OCI-LY1 (cell line): ENCODE measurements around the gene MICU1.

Source experiments
- H2AFZ ChIP-seq: fragments of 200-600 bp; sonication (generic), shearing (Covaris generic); 2 replicates; pipeline ENCODE4 v1.6.0; 2014; ENCODE audit warnings: antibody characterized with exemption, mild to moderate bottlenecking, low read length
- H3F3A ChIP-seq: fragments of 200-600 bp; sonication (generic), shearing (Covaris generic); 2 replicates; pipeline ENCODE4 v1.6.0; 2014; ENCODE audit warnings: mild to moderate bottlenecking, antibody characterized with exemption, low read length, moderate library complexity; ENCODE audit not compliant: insufficient read depth
- H3K27ac ChIP-seq: fragments of 200-600 bp; sonication (generic); 2 replicates; pipeline ENCODE4 v1.5.1; 2014; ENCODE audit warnings: low read length, mixed run types, mild to moderate bottlenecking, low read depth; ENCODE audit not compliant: poor library complexity, severe bottlenecking
- H3K27me3 ChIP-seq: fragments of 200-600 bp; sonication (generic); 2 replicates; pipeline ENCODE4 v1.6.0; 2014; ENCODE audit warnings: antibody characterized with exemption, mild to moderate bottlenecking, low read length, moderate library complexity; ENCODE audit not compliant: insufficient read depth
- H3K36me3 ChIP-seq: fragments of 200-600 bp; sonication (generic); 2 replicates; pipeline ENCODE4 v1.6.1; 2014; ENCODE audit warnings: mild to moderate bottlenecking, antibody characterized with exemption, low read length, moderate library complexity, mixed read lengths; ENCODE audit not compliant: insufficient read depth
- H3K4me1 ChIP-seq: fragments of 200-600 bp; sonication (generic); 2 replicates; pipeline ENCODE4 v1.5.1; 2014; ENCODE audit warnings: mild to moderate bottlenecking, low read length, moderate library complexity; ENCODE audit not compliant: insufficient read depth, severe bottlenecking
- H3K4me2 ChIP-seq: fragments of 200-600 bp; sonication (generic), shearing (Covaris generic); 2 replicates; pipeline ENCODE4 v1.6.1; 2014; ENCODE audit warnings: low read length
- H3K4me3 ChIP-seq: fragments of 200-600 bp; sonication (generic); 2 replicates; pipeline ENCODE4 v1.5.1; 2014; ENCODE audit warnings: low read length, low read depth, mild to moderate bottlenecking, mixed read lengths; ENCODE audit not compliant: poor library complexity, severe bottlenecking
- H3K79me2 ChIP-seq: fragments of 200-600 bp; shearing (Covaris generic); 2 replicates; pipeline ENCODE4 v1.6.1; 2016; ENCODE audit warnings: mixed run types, low read length, mixed read lengths; ENCODE audit not compliant: insufficient read depth
- H3K9ac ChIP-seq: fragments of 200-600 bp; sonication (generic), shearing (Covaris generic); 2 replicates; pipeline ENCODE4 v1.6.1; 2014; ENCODE audit warnings: mild to moderate bottlenecking, low read length, mixed read lengths
- H3K9me2 ChIP-seq: fragments of 200-600 bp; sonication (generic), shearing (Covaris generic); 2 replicates; pipeline ENCODE4 v1.6.1; 2014; ENCODE audit warnings: low read depth, mild to moderate bottlenecking, low read length, mixed read lengths
- H3K9me3 ChIP-seq: fragments of 200-600 bp; shearing (Covaris generic); 2 replicates; pipeline ENCODE4 v1.6.1; 2014; ENCODE audit warnings: low read length, mixed read lengths
- H4K20me1 ChIP-seq: fragments of 200-600 bp; sonication (generic), shearing (Covaris generic); 2 replicates; pipeline ENCODE4 v1.6.0; 2016; ENCODE audit warnings: mild to moderate bottlenecking, low read length; ENCODE audit not compliant: insufficient read depth
- EZH2 ChIP-seq: fragments of 200-600 bp; sonication (generic), shearing (Covaris generic); IDR thresholded peaks from 2 replicates; pipeline ENCODE4 v1.8.0; 2017; ENCODE audit warnings: borderline replicate concordance, mixed run types, mild to moderate bottlenecking, antibody characterized with exemption, low read length, moderate library complexity, mixed read lengths
- TF ChIP-seq, protein P1 (sequence below): fragments of 200-600 bp; sonication (generic), shearing (Covaris generic); IDR thresholded peaks from 2 replicates; pipeline ENCODE4 v1.5.1; 2017; ENCODE audit warnings: mild to moderate bottlenecking, antibody characterized with exemption, low read length, moderate library complexity, mixed read lengths

Gene MICU1

GRCh38 chr10:72375173-72375572 lies 250.7 kb downstream of the MICU1 start:
- H3K36me3 ChIP-seq: no peaks in the 10 kb centered on the region
- H2AFZ ChIP-seq: no peak overlapping the region
- no peak overlapping the region for H3K27ac ChIP-seq
- H3K4me3 ChIP-seq: no peak overlapping the region
- H3K9me3 ChIP-seq: no peaks in the 10 kb centered on the region
- H3K27me3 ChIP-seq: no peaks in the 10 kb centered on the region
- no peaks in the 10 kb centered on the region for H3F3A ChIP-seq
- no peaks in the 10 kb centered on the region for H4K20me1 ChIP-seq
- no peaks in the 10 kb centered on the region for H3K9me2 ChIP-seq
- no peak overlapping the region for H3K9ac ChIP-seq
- no peaks in the 10 kb centered on the region for H3K79me2 ChIP-seq
- H3K4me2 ChIP-seq: no peak overlapping the region
- H3K4me1 ChIP-seq: no peaks in the 10 kb centered on the region
- no peak for TF ChIP-seq EZH2

DNA sequence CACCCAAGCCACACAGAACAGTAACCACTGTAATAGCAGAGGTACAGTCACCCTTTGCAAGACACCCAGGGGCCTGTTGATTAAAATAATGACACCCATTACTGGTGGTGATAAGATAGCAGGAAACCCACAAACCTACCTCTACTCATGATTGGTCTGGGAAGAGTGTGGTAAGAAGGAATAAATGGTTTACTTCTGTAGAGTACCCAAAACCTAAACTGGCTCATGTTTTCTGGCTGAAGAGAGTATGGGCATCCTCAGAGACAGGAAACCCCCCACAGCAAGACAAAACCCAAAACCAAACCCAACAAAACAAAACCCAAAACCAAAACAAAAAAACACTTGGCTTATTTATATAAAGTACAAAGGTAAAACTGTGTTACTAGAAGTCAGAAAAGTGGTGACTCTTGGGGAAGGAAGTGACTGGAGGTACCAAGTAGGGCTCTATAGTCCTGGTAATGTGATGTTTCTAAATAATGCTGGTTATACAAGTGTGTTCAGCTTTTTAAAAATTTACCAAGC lies 255.6 kb downstream of the MICU1 start:
- Histone ChIP-seq H3K9ac (no peak overlapping the region), H3K36me3 (no peaks in the 10 kb centered on the region; the same call in 1 of the 2 replicates), H3K27me3 (no peaks in the 10 kb centered on the region), H2AFZ (no peak overlapping the region), H3K27ac (no peak overlapping the region), H3K4me1 (no peaks in the 10 kb centered on the region), H3K79me2 (no peaks in the 10 kb centered on the region), H3K4me2 (no peak overlapping the region), H3K9me2 (no peaks in the 10 kb centered on the region), H3F3A (no peaks in the 10 kb centered on the region), H3K9me3 (no peaks in the 10 kb centered on the region), H3K4me3 (no peak overlapping the region), H4K20me1 (no peaks in the 10 kb centered on the region)
- TF ChIP-seq, protein P1, sequence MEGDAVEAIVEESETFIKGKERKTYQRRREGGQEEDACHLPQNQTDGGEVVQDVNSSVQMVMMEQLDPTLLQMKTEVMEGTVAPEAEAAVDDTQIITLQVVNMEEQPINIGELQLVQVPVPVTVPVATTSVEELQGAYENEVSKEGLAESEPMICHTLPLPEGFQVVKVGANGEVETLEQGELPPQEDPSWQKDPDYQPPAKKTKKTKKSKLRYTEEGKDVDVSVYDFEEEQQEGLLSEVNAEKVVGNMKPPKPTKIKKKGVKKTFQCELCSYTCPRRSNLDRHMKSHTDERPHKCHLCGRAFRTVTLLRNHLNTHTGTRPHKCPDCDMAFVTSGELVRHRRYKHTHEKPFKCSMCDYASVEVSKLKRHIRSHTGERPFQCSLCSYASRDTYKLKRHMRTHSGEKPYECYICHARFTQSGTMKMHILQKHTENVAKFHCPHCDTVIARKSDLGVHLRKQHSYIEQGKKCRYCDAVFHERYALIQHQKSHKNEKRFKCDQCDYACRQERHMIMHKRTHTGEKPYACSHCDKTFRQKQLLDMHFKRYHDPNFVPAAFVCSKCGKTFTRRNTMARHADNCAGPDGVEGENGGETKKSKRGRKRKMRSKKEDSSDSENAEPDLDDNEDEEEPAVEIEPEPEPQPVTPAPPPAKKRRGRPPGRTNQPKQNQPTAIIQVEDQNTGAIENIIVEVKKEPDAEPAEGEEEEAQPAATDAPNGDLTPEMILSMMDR: no peak
- no peak for TF ChIP-seq EZH2

GRCh38 chr10:72367301-72367960 lies 258.4 kb downstream of the MICU1 start:
- H3K27ac ChIP-seq: no peak overlapping the region
- peaks cover 9% of the 10 kb centered on the region for H3K4me1 ChIP-seq
- no peaks in the 10 kb centered on the region; the same call in 1 of the 2 replicates for H3K36me3 ChIP-seq
- no peak overlapping the region for H3K4me2 ChIP-seq
- TF ChIP-seq EZH2: no peak
- TF ChIP-seq, protein P1: no peak
- H2AFZ ChIP-seq: no peak overlapping the region
- H3K4me3 ChIP-seq: no peak overlapping the region
- H3K9me3 ChIP-seq: no peaks in the 10 kb centered on the region
- no peaks in the 10 kb centered on the region for H3K27me3 ChIP-seq
- no peaks in the 10 kb centered on the region for H3F3A ChIP-seq
- H3K79me2 ChIP-seq: no peaks in the 10 kb centered on the region
- no peaks in the 10 kb centered on the region for H3K9me2 ChIP-seq
- no peak overlapping the region for H3K9ac ChIP-seq
- H4K20me1 ChIP-seq: no peaks in the 10 kb centered on the region
